K562 (cell line): Measurements from ENCODE around the gene TNIK. TPM values are rescaled to one million over a fixed set of nuclear protein-coding genes. Genes with fewer than 3 reads are reported as not detected.

Experiments
- ATAC-seq: fragments of 200-7000 bp; cut with Tn5 transposase; 3 replicates; pipeline ENCODE4 v1.9.1; 2020; ENCODE audit warnings: moderate library complexity
- BruUV-seq: library from RNA; stranded (reverse); fragments of 400-500 nt; replicated peaks from 2 replicates; lab custom pipeline; 2021; lab: Mats Ljungman, UMichigan
- CTCF ChIA-PET: fragments of 300-600 bp; formaldehyde crosslinking; extraction: SDS; loops from one replicate; lab custom pipeline; 2021; ENCODE audit warnings: low intra/inter-chr PET ratio; lab: Yijun Ruan, JAX
- POLR2A ChIA-PET: fragments of 300-600, 350-650 bp; sonication (Branson Sonifier 250); formaldehyde crosslinking; extraction: SDS; loops from one replicate; lab custom pipeline; 2021; ENCODE audit warnings: antibody characterized with exemption, inconsistent platforms; lab: Yijun Ruan, JAX
- DNase-seq, 4 experiments: peaks; one replicate each; pipeline versions ENCODE4 v3.0.0 to v3.0.0-alpha.2; 2011 to 2018; ENCODE audit warnings: low spot score in 3 of 4, mixed read lengths in 3 of 4; ENCODE audit errors: extremely low read depth in 1 of 4
- FAIRE-seq: peaks from 2 replicates; lab custom pipeline; 2011; peaks lifted over from hg19 to GRCh38; lab: Jason Lieb, UNC
- H2AFZ ChIP-seq: 2 replicates; pipeline ENCODE4 v1.6.0; 2011; ENCODE audit warnings: low read depth, low read length, control low read depth, inconsistent platforms
- H3K27ac ChIP-seq: fragments of 200-600 bp; 3 replicates; pipeline ENCODE4 v1.8.0; 2011; ENCODE audit warnings: low read depth, mild to moderate bottlenecking, control low read depth, inconsistent platforms, low read length, moderate library complexity, mixed read lengths; ENCODE audit errors: extremely low read depth
- H3K27me3 ChIP-seq, 2 experiments: fragments of 300-600 bp in 1 of 2; 2 replicates in 1 of 2; 3 replicates in 1 of 2; pipeline versions ENCODE4 v1.6.0 to v1.8.0; 2011; ENCODE audit warnings: inconsistent platforms in 2 of 2, low read length in 2 of 2, mild to moderate bottlenecking in 1 of 2, mixed read lengths in 1 of 2, moderate library complexity in 1 of 2; ENCODE audit not compliant: control insufficient read depth in 2 of 2, insufficient read depth in 2 of 2
- H3K36me3 ChIP-seq: fragments of 300-600 bp; 3 replicates; pipeline ENCODE4 v1.8.0; 2011; ENCODE audit warnings: mild to moderate bottlenecking, low read length, inconsistent platforms; ENCODE audit not compliant: control insufficient read depth, insufficient read depth
- H3K4me1 ChIP-seq, 2 experiments: fragments of 200-600 bp in 1 of 2; replicated peaks in 1 of 2; 2 replicates in 1 of 2; 3 replicates in 1 of 2; pipeline versions ENCODE4 v1.5.1 to v1.8.0; 2011; ENCODE audit warnings: inconsistent platforms in 2 of 2, low read length in 2 of 2, mild to moderate bottlenecking in 1 of 2, mixed read lengths in 1 of 2, moderate library complexity in 1 of 2; ENCODE audit not compliant: control insufficient read depth in 2 of 2, insufficient read depth in 2 of 2
- H3K4me2 ChIP-seq: 2 replicates; pipeline ENCODE4 v1.6.1; 2011; ENCODE audit warnings: low read length, control low read depth, inconsistent platforms, mixed read lengths; ENCODE audit not compliant: insufficient read depth
- H3K4me3 ChIP-seq: fragments of 200-600 bp; sonication (generic), shearing (Covaris generic); 2 replicates; pipeline ENCODE4 v1.5.1; 2016; ENCODE audit warnings: control low read depth, inconsistent platforms
- H3K79me2 ChIP-seq: fragments of 200-600 bp; 3 replicates; pipeline ENCODE4 v1.8.0; 2011; ENCODE audit warnings: low read length, inconsistent platforms; ENCODE audit not compliant: control insufficient read depth, insufficient read depth
- H3K9ac ChIP-seq, 2 experiments: 2 replicates each; pipeline versions ENCODE4 v1.6.0 to v1.6.1; 2011; ENCODE audit warnings: low read depth in 2 of 2, low read length in 2 of 2, control low read depth in 1 of 2, inconsistent platforms in 1 of 2, mild to moderate bottlenecking in 1 of 2, mixed read lengths in 1 of 2; ENCODE audit not compliant: insufficient read depth in 1 of 2
- H3K9me1 ChIP-seq: one replicate; pipeline ENCODE4 v1.6.0; 2011; ENCODE audit warnings: inconsistent platforms, mild to moderate bottlenecking, low read length, moderate library complexity; ENCODE audit not compliant: control insufficient read depth, insufficient read depth
- H3K9me3 ChIP-seq: replicated peaks from 2 replicates; pipeline ENCODE4 v1.5.1; 2011; ENCODE audit warnings: low read depth, low read length, inconsistent platforms; ENCODE audit not compliant: control insufficient read depth, insufficient read depth
- H4K20me1 ChIP-seq: replicated peaks from 2 replicates; pipeline ENCODE4 v1.6.1; 2011; ENCODE audit warnings: low read length, inconsistent platforms, mixed read lengths; ENCODE audit not compliant: control insufficient read depth, insufficient read depth
- NFXL1 ChIP-seq: fragments of 450-650 bp; formaldehyde crosslinking; IDR thresholded peaks from 2 replicates; pipeline ENCODE4 v1.4.0; 2021; ENCODE audit warnings: mild to moderate bottlenecking
- WGBS: fragments of 100-300 bp; shearing (Covaris generic); methylation state at CpG from one replicate; pipeline ENCODE4 v1.1.6; 2016; ENCODE audit warnings: low coverage, mixed read lengths; ENCODE audit not compliant: insufficient coverage; ENCODE audit errors: missing lambda C conversion rate; 5-methylcytosine and 5-hydroxymethylcytosine counted together
- in situ Hi-C: fragments of 300-500 bp; cut with MboI; formaldehyde crosslinking; loops from 4 replicates; pipeline ENCODE4 v1.15.0; 2018; ENCODE audit warnings: inconsistent platforms, mixed read lengths
- intact Hi-C: fragments of 100-400 bp; cut with micrococcal nuclease; formaldehyde crosslinking; loops from 2 replicates; pipeline ENCODE4 v1.14.2; 2022
- polyA plus RNA-seq, 8 experiments: library from polyadenylated mRNA; depleted of rRNA in 4 of 8; stranded (reverse) in 5 of 8; unstranded in 3 of 8; fragments of >200 nt; fragmentation: Nextera tagmentation in 2 of 8; fragmentation: Illumina TruSeq in 1 of 8; extraction: Ambion mirVana in 2 of 8; extraction: Trizol in 1 of 8; gene quantifications; 2 replicates each; pipeline versions ENCODE4 v1.2.1 to v1.2.3, GENCODE V29; 2011 to 2014; ENCODE audit warnings: inconsistent platforms in 1 of 8, missing spikeins in 1 of 8
- total RNA-seq, 7 experiments: library from RNA; depleted of rRNA in 6 of 7; stranded (reverse); fragments of >200 nt in 6 of 7; fragmentation: Illumina TruSeq in 2 of 7; extraction: Trizol in 2 of 7; gene quantifications; 2 replicates each; pipeline versions ENCODE4 v1.2.1 to v1.2.3, GENCODE V29; 2011 to 2021; ENCODE audit warnings: low replicate concordance in 1 of 7
- TF ChIP-seq, protein P1 (sequence below): IDR thresholded peaks from 3 replicates; pipeline ENCODE4 v1.6.1; 2011; ENCODE audit warnings: borderline replicate concordance, mild to moderate bottlenecking, moderate library complexity; ENCODE audit not compliant: insufficient read length; ENCODE audit errors: extremely low read depth

TNIK gene
- total and polyA plus RNA-seq, 9 of the 15 experiments (the other 6 are each of a cell fraction or from before 2014, with no cell fraction given): 6.6 to 39.0 (median 24.7) TPM

DNA sequence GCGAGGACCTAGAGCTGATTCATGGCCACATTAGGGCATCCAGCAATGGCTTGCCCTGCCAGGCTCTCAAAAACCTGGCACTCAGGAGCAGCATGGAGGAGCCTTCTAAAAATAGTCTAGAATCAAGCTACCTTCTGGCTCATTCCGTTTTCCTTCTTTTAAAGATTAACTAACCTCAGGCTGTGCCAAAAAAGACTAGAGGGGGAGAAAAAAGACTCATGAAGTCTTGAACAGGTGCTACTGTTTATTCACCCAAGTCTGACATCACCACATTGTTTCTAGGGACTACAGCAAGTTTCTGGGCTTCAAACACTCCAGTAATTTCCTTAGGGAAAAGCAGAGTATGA lies 125.8 kb downstream of the TNIK start:
- intact Hi-C loops (loop anchor here (5.0 kb wide), 1 partner anchor 233 kb away; no protein-coding TSS in a partner anchor), in situ Hi-C loops (no loop called here)
- Histone ChIP-seq H2AFZ (peak overlapping the region; percentile 63; the same call in 1 of the 2 replicates), H3K27me3 (no peaks in the 10 kb centered on the region), H3K9me1 (no peaks in the 10 kb centered on the region), H3K4me3 (no peak overlapping the region), H3K36me3 (no peaks in the 10 kb centered on the region; the same call in 2 of the 3 replicates), H3K27ac (peak overlapping the region; percentile 58), H3K9me3 (no peaks in the 10 kb centered on the region), H3K79me2 (no peaks in the 10 kb centered on the region; the same call in 2 of the 3 replicates), H3K9ac (peak overlapping the region in 1 of 2 experiments; percentile 74; a peak in 1 of 4 replicates), H3K4me2 (peak overlapping the region; percentile 72), H3K4me1 (peaks cover 9 to 15% of the 10 kb centered on the region in 2 experiments; a peak in 3 of 5 replicates), H4K20me1 (no peaks in the 10 kb centered on the region)
- FAIRE-seq: no peak
- ATAC-seq: peak; percentile 19; the same call in 2 of the 3 replicates
- no TSS peak for BruUV-seq
- CTCF ChIA-PET: no interaction called here
- no peak for DNase-seq
- 25% methylated on average over 2 of the region's 2 CpGs for WGBS
- TF ChIP-seq NFXL1 (CRISPR knock-in tag): no peak
- TF ChIP-seq, protein P1, sequence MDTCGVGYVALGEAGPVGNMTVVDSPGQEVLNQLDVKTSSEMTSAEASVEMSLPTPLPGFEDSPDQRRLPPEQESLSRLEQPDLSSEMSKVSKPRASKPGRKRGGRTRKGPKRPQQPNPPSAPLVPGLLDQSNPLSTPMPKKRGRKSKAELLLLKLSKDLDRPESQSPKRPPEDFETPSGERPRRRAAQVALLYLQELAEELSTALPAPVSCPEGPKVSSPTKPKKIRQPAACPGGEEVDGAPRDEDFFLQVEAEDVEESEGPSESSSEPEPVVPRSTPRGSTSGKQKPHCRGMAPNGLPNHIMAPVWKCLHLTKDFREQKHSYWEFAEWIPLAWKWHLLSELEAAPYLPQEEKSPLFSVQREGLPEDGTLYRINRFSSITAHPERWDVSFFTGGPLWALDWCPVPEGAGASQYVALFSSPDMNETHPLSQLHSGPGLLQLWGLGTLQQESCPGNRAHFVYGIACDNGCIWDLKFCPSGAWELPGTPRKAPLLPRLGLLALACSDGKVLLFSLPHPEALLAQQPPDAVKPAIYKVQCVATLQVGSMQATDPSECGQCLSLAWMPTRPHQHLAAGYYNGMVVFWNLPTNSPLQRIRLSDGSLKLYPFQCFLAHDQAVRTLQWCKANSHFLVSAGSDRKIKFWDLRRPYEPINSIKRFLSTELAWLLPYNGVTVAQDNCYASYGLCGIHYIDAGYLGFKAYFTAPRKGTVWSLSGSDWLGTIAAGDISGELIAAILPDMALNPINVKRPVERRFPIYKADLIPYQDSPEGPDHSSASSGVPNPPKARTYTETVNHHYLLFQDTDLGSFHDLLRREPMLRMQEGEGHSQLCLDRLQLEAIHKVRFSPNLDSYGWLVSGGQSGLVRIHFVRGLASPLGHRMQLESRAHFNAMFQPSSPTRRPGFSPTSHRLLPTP: no peak
- POLR2A ChIA-PET: interaction anchor here (1.0 to 1.3 kb wide), 2 partner anchors 12 to 16 kb away, joined by 3 read pairs; no protein-coding TSS in a partner anchor
